OCI-LY1 (cell line): ENCODE data around the gene CDK5RAP2.

ENCODE experiments used
- H2AFZ ChIP-seq: fragments of 200-600 bp; sonication (generic), shearing (Covaris generic); 2 replicates; pipeline ENCODE4 v1.6.0; 2014; ENCODE audit warnings: antibody characterized with exemption, mild to moderate bottlenecking, low read length
- H3F3A ChIP-seq: fragments of 200-600 bp; sonication (generic), shearing (Covaris generic); 2 replicates; pipeline ENCODE4 v1.6.0; 2014; ENCODE audit warnings: mild to moderate bottlenecking, antibody characterized with exemption, low read length, moderate library complexity; ENCODE audit not compliant: insufficient read depth
- H3K27ac ChIP-seq: fragments of 200-600 bp; sonication (generic); 2 replicates; pipeline ENCODE4 v1.5.1; 2014; ENCODE audit warnings: low read length, mixed run types, mild to moderate bottlenecking, low read depth; ENCODE audit not compliant: poor library complexity, severe bottlenecking
- H3K27me3 ChIP-seq: fragments of 200-600 bp; sonication (generic); 2 replicates; pipeline ENCODE4 v1.6.0; 2014; ENCODE audit warnings: antibody characterized with exemption, mild to moderate bottlenecking, low read length, moderate library complexity; ENCODE audit not compliant: insufficient read depth
- H3K36me3 ChIP-seq: fragments of 200-600 bp; sonication (generic); 2 replicates; pipeline ENCODE4 v1.6.1; 2014; ENCODE audit warnings: mild to moderate bottlenecking, antibody characterized with exemption, low read length, moderate library complexity, mixed read lengths; ENCODE audit not compliant: insufficient read depth
- H3K4me1 ChIP-seq: fragments of 200-600 bp; sonication (generic); 2 replicates; pipeline ENCODE4 v1.5.1; 2014; ENCODE audit warnings: mild to moderate bottlenecking, low read length, moderate library complexity; ENCODE audit not compliant: insufficient read depth, severe bottlenecking
- H3K4me2 ChIP-seq: fragments of 200-600 bp; sonication (generic), shearing (Covaris generic); 2 replicates; pipeline ENCODE4 v1.6.1; 2014; ENCODE audit warnings: low read length
- H3K4me3 ChIP-seq: fragments of 200-600 bp; sonication (generic); 2 replicates; pipeline ENCODE4 v1.5.1; 2014; ENCODE audit warnings: low read length, low read depth, mild to moderate bottlenecking, mixed read lengths; ENCODE audit not compliant: poor library complexity, severe bottlenecking
- H3K79me2 ChIP-seq: fragments of 200-600 bp; shearing (Covaris generic); 2 replicates; pipeline ENCODE4 v1.6.1; 2016; ENCODE audit warnings: mixed run types, low read length, mixed read lengths; ENCODE audit not compliant: insufficient read depth
- H3K9ac ChIP-seq: fragments of 200-600 bp; sonication (generic), shearing (Covaris generic); 2 replicates; pipeline ENCODE4 v1.6.1; 2014; ENCODE audit warnings: mild to moderate bottlenecking, low read length, mixed read lengths
- H3K9me2 ChIP-seq: fragments of 200-600 bp; sonication (generic), shearing (Covaris generic); 2 replicates; pipeline ENCODE4 v1.6.1; 2014; ENCODE audit warnings: low read depth, mild to moderate bottlenecking, low read length, mixed read lengths
- H3K9me3 ChIP-seq: fragments of 200-600 bp; shearing (Covaris generic); 2 replicates; pipeline ENCODE4 v1.6.1; 2014; ENCODE audit warnings: low read length, mixed read lengths
- H4K20me1 ChIP-seq: fragments of 200-600 bp; sonication (generic), shearing (Covaris generic); 2 replicates; pipeline ENCODE4 v1.6.0; 2016; ENCODE audit warnings: mild to moderate bottlenecking, low read length; ENCODE audit not compliant: insufficient read depth
- CTCF ChIP-seq: fragments of 200-600 bp; sonication (generic), shearing (Covaris generic); IDR thresholded peaks from 2 replicates; pipeline ENCODE4 v1.5.1; 2017; ENCODE audit warnings: mild to moderate bottlenecking, antibody characterized with exemption, low read length, moderate library complexity, mixed read lengths
- EZH2 ChIP-seq: fragments of 200-600 bp; sonication (generic), shearing (Covaris generic); IDR thresholded peaks from 2 replicates; pipeline ENCODE4 v1.8.0; 2017; ENCODE audit warnings: borderline replicate concordance, mixed run types, mild to moderate bottlenecking, antibody characterized with exemption, low read length, moderate library complexity, mixed read lengths

CDK5RAP2 gene

GRCh38 chr9:120438111-120438510 is 141.9 kb downstream of the CDK5RAP2 start:
- no peak overlapping the region for H3K27ac ChIP-seq
- H3K4me3 ChIP-seq, result no peak overlapping the region
- H3K79me2 ChIP-seq, result no peaks in the 10 kb centered on the region
- peaks cover 100% of the 10 kb centered on the region for H3K36me3 ChIP-seq
- no peak overlapping the region for H2AFZ ChIP-seq
- no peaks in the 10 kb centered on the region for H3K9me2 ChIP-seq
- H3K9ac ChIP-seq, result no peak overlapping the region
- H3K9me3 ChIP-seq, result no peaks in the 10 kb centered on the region
- TF ChIP-seq EZH2, result no peak
- no peak for TF ChIP-seq CTCF
- no peak overlapping the region for H3K4me2 ChIP-seq
- no peaks in the 10 kb centered on the region for H3F3A ChIP-seq
- no peaks in the 10 kb centered on the region for H4K20me1 ChIP-seq
- H3K4me1 ChIP-seq, result no peaks in the 10 kb centered on the region
- H3K27me3 ChIP-seq, result no peaks in the 10 kb centered on the region

GRCh38 chr9:120436983-120437475 is 142.9 kb downstream of the CDK5RAP2 start:
- no peaks in the 10 kb centered on the region for H3K79me2 ChIP-seq
- no peak overlapping the region for H3K27ac ChIP-seq
- H3K4me3 ChIP-seq, result no peak overlapping the region
- no peak for TF ChIP-seq EZH2
- no peak for TF ChIP-seq CTCF
- no peak overlapping the region for H3K9ac ChIP-seq
- H3K27me3 ChIP-seq, result no peaks in the 10 kb centered on the region
- H2AFZ ChIP-seq, result no peak overlapping the region
- no peak overlapping the region for H3K4me2 ChIP-seq
- H3K9me3 ChIP-seq, result no peaks in the 10 kb centered on the region
- no peaks in the 10 kb centered on the region for H3K9me2 ChIP-seq
- no peaks in the 10 kb centered on the region for H3K4me1 ChIP-seq
- H3K36me3 ChIP-seq, result peaks cover 89% of the 10 kb centered on the region
- H4K20me1 ChIP-seq, result no peaks in the 10 kb centered on the region
- H3F3A ChIP-seq, result no peaks in the 10 kb centered on the region

- H4K20me1 ChIP-seq, result no peaks in the 10 kb centered on the region
- H3F3A ChIP-seq, result no peaks in the 10 kb centered on the region
- no peak overlapping the region for H2AFZ ChIP-seq
- no peak for TF ChIP-seq CTCF
- no peak for TF ChIP-seq EZH2
- H3K27me3 ChIP-seq, result no peaks in the 10 kb centered on the region
- H3K4me1 ChIP-seq, result no peaks in the 10 kb centered on the region
- H3K4me2 ChIP-seq, result no peak overlapping the region
- H3K79me2 ChIP-seq, result no peaks in the 10 kb centered on the region
- no peaks in the 10 kb centered on the region for H3K9me2 ChIP-seq
- peaks cover 89% of the 10 kb centered on the region for H3K36me3 ChIP-seq
- H3K27ac ChIP-seq, result no peak overlapping the region
- H3K9ac ChIP-seq, result no peak overlapping the region
- H3K4me3 ChIP-seq, result no peak overlapping the region
- H3K9me3 ChIP-seq, result no peaks in the 10 kb centered on the region
Observed at GRCh38 chr9:120436446-120436845, 143.5 kb downstream of the CDK5RAP2 start.
